Neural crest cell (in vitro differentiated cells): ENCODE data around the gene PLA2G6. TPM values are rescaled to one million over a fixed set of nuclear protein-coding genes. Genes with fewer than 3 reads are reported as not detected.
A peak's percentile ranks its signal among the peaks of the same experiment; 100 is the strongest.

Experiments
- DNase-seq: peaks from one replicate; pipeline ENCODE4 v3.0.0; 2021; ENCODE audit warnings: low read depth, mixed read lengths, low spot score
- H3K27ac Mint-ChIP-seq: one replicate; pipeline ENCODE4 v1.8.0; 2021; ENCODE audit warnings: mild to moderate bottlenecking, mixed read lengths; ENCODE audit not compliant: unreplicated experiment
- H3K27me3 Mint-ChIP-seq: 2 replicates; pipeline ENCODE4 v1.8.0; 2021; ENCODE audit warnings: low read depth, mild to moderate bottlenecking, mixed read lengths
- H3K36me3 Mint-ChIP-seq: 2 replicates; pipeline ENCODE4 v1.8.0; 2021; ENCODE audit warnings: low read depth, mild to moderate bottlenecking, mixed read lengths
- H3K4me1 Mint-ChIP-seq: 2 replicates; pipeline ENCODE4 v1.8.0; 2021; ENCODE audit warnings: mixed read lengths
- H3K4me3 Mint-ChIP-seq: one replicate; pipeline ENCODE4 v1.8.0; 2021; ENCODE audit warnings: mild to moderate bottlenecking, mixed read lengths
- H3K9me3 Mint-ChIP-seq: 2 replicates; pipeline ENCODE4 v1.8.0; 2021; ENCODE audit warnings: mixed read lengths
- CTCF ChIP-seq: fragments of 200-600 bp; sonication (generic); conservative IDR thresholded peaks from 2 replicates; pipeline ENCODE4 v1.5.0; 2021; ENCODE audit warnings: antibody characterized with exemption, mild to moderate bottlenecking
- total RNA-seq: library from RNA; stranded (reverse); gene quantifications from 2 replicates; pipeline ENCODE4 v1.2.1, GENCODE V29; 2021

Gene PLA2G6
- total RNA-seq, 1 donor from 2014 or later = 11.0 TPM

- H3K36me3 Mint-ChIP-seq = no peaks in the 10 kb centered on the region
- H3K9me3 Mint-ChIP-seq = no peaks in the 10 kb centered on the region
- TF ChIP-seq CTCF = no peak
- H3K4me1 Mint-ChIP-seq = peaks cover 9% of the 10 kb centered on the region
- no peak overlapping the region for H3K4me3 Mint-ChIP-seq
- no peak for DNase-seq
- H3K27ac Mint-ChIP-seq = no peak overlapping the region
- H3K27me3 Mint-ChIP-seq = no peaks in the 10 kb centered on the region
These were observed 15.3 kb upstream of the PLA2G6 start for GRCh38 chr22:38196791-38197419.

- H3K36me3 Mint-ChIP-seq = no peaks in the 10 kb centered on the region
These were observed 11.9 kb upstream of the PLA2G6 start for GRCh38 chr22:38193580-38193979.

GRCh38 chr22:38192475-38192863 lies 10.8 kb upstream of the PLA2G6 start:
- Mint-ChIP-seq H3K36me3 (no peaks in the 10 kb centered on the region), H3K27me3 (no peaks in the 10 kb centered on the region), H3K4me3 (no peak overlapping the region), H3K4me1 (peaks cover 4% of the 10 kb centered on the region), H3K27ac (peak overlapping the region; percentile 53), H3K9me3 (no peaks in the 10 kb centered on the region)
- no peak for TF ChIP-seq CTCF
- no peak for DNase-seq

More at GRCh38 chr22:38193580-38193979, 11.9 kb upstream of the PLA2G6 start:
- no peak for TF ChIP-seq CTCF
- Mint-ChIP-seq H3K4me1 (peaks cover 4% of the 10 kb centered on the region), H3K27ac (no peak overlapping the region), H3K27me3 (no peaks in the 10 kb centered on the region), H3K4me3 (no peak overlapping the region), H3K9me3 (no peaks in the 10 kb centered on the region)
- no peak for DNase-seq

- Mint-ChIP-seq H3K4me1 (peaks cover 4% of the 10 kb centered on the region), H3K9me3 (no peaks in the 10 kb centered on the region), H3K4me3 (no peak overlapping the region), H3K27ac (peak overlapping the region; percentile 53), H3K36me3 (no peaks in the 10 kb centered on the region), H3K27me3 (no peaks in the 10 kb centered on the region)
- no peak for TF ChIP-seq CTCF
- DNase-seq = no peak
These were observed 10.3 kb upstream of the PLA2G6 start for GRCh38 chr22:38191731-38192474.

- TF ChIP-seq CTCF = no peak
- no peaks in the 10 kb centered on the region for H3K9me3 Mint-ChIP-seq
- H3K4me1 Mint-ChIP-seq = peaks cover 12% of the 10 kb centered on the region
- no peaks in the 10 kb centered on the region for H3K27me3 Mint-ChIP-seq
- no peak overlapping the region for H3K27ac Mint-ChIP-seq
- H3K4me3 Mint-ChIP-seq = no peak overlapping the region
- H3K36me3 Mint-ChIP-seq = no peaks in the 10 kb centered on the region
- DNase-seq = no peak
These were observed 9.4 kb upstream of the PLA2G6 start for GRCh38 chr22:38191055-38191454.
